GM12873 (cell line): ENCODE measurements around the gene ABCC4.

Experiments used
- CTCF ChIP-seq: IDR thresholded peaks from 2 replicates; pipeline ENCODE4 v1.5.1; 2012; ENCODE audit warnings: low read depth, mild to moderate bottlenecking, moderate library complexity, low read length, control low read depth; ENCODE audit not compliant: insufficient read depth; ENCODE audit errors: missing control alignments

The ABCC4 gene

DNA sequence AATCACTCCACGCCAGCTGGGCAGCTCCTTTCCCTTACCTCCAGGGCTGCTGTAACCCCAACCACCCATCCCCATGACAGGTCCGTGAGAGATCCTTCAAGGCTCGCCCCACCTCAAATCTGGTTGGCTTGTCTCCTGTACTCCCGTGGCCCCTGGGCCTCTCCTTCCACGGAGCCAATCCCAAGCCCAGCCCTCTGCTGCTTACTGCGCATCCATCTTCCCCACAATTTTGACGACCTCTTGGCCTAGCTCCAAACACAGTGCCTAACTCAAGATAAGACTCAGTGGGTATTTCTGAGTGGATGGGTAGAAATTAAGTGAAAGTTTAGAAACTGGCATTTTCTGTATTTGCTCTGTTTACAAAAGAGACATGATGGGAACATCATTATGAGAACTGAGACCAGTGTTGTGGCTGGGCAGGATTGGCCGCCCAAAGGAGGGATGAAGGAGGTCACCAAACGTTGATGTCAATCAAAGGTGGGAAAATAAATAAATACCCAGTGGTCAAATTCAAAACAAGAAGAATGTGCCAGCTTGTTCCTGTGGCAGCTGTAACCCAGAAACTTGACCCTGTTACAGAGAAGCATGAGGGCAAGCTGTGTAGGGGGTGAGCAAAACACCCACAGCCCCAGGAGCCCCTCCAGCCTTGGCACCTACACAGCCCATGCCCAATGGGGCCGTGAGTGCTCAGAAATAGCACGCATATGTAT is 162.2 kb downstream of the ABCC4 start:
- no peak for TF ChIP-seq CTCF

GRCh38 chr13:95137096-95137495 is 164.2 kb downstream of the ABCC4 start:
- no peak for TF ChIP-seq CTCF

DNA sequence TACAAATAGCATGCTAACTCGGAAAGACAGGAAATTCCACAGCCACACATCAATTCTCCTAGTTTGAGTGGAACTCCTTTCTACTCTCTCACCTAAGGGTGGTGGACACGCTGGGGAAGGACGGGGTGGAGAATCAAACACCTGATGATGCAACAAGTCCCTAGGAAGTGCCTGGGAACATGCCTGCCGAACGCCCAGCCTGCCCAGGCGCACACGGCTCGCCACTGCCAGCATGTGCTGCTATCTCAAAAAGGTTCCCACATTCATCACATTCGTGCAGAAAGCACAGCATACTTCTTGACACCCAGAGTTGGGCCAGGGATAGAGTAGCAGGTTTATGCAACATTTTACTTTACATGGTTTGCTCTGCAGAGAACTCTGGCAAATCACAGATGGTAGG is 164.6 kb downstream of the ABCC4 start:
- TF ChIP-seq CTCF, result no peak

GRCh38 chr13:95133498-95133897 is 167.8 kb downstream of the ABCC4 start:
- TF ChIP-seq CTCF, result no peak

DNA sequence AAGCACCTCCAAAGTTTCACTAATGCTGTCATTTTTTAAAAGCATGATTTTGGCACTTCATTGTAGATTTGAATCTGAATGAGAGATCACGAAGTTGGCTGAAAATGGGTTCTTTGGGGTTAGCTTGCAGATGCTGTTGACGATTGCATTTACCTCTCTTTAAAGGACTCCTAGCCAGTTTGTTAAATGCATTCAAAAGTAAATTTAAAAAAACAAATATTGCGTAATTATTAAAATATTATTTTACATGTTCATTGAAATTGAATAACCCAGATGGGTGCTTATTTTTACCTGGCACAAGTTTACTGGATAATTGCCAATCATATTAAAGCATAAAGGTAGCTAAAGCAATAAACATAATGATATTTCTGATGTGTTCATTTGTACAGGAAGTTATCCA is 172.2 kb downstream of the ABCC4 start:
- no peak for TF ChIP-seq CTCF

- no peak for TF ChIP-seq CTCF
These were observed 173.1 kb downstream of the ABCC4 start for GRCh38 chr13:95128045-95128643.

DNA sequence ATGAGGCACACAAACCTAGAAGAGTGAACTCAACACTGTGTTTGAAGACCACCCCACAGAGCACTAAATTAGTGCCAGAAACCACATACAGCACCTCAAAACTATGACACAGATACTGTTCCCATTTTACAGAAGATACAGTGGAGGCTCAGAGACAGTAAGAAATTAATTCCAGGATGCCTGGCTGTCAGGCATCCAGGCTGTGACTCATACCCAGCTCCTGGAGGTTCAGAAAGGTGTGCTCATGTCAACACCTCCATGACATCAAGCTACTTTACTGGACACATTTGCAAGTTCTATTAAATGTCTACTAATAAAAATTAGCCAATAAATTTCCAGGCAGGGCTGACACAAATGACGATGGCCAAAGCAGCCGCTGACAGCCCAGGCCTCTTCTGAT is 176.3 kb downstream of the ABCC4 start:
- TF ChIP-seq CTCF, result no peak
